Neutrophil (primary cell): ENCODE data around the gene ZYG11A.
A peak's percentile ranks its signal among the peaks of the same experiment; 100 is the strongest.

ENCODE experiments used
- H3K27ac ChIP-seq: fragments of 200-600 bp; sonication (generic); 2 replicates; pipeline ENCODE4 v1.5.1; 2016; ENCODE audit warnings: mild to moderate bottlenecking, moderate library complexity
- H3K27me3 ChIP-seq: fragments of 200-600 bp; sonication (generic); 2 replicates; pipeline ENCODE4 v1.6.0; 2016; ENCODE audit warnings: mild to moderate bottlenecking
- H3K36me3 ChIP-seq: fragments of 200-600 bp; sonication (generic); 2 replicates; pipeline ENCODE4 v1.5.1; 2017
- H3K4me1 ChIP-seq, 2 experiments: fragments of 200-600 bp in 1 of 2; sonication (generic) in 1 of 2; 1 replicate in 1 of 2; 2 replicates in 1 of 2; pipeline versions ENCODE4 v1.5.1 to v1.6.1; 2013 to 2016; ENCODE audit warnings: low read depth in 1 of 2, low read length in 1 of 2, mild to moderate bottlenecking in 1 of 2, moderate library complexity in 1 of 2; ENCODE audit not compliant: control insufficient read depth in 1 of 2, insufficient read depth in 1 of 2
- H3K4me3 ChIP-seq, 2 experiments: fragments of 200-600 bp in 1 of 2; sonication (generic) in 1 of 2; 1 replicate in 1 of 2; 2 replicates in 1 of 2; pipeline ENCODE4 v1.5.1; 2013 to 2016; ENCODE audit warnings: low read depth in 1 of 2, low read length in 1 of 2, mild to moderate bottlenecking in 1 of 2, moderate library complexity in 1 of 2
- H3K9me3 ChIP-seq: fragments of 200-600 bp; sonication (generic); 2 replicates; pipeline ENCODE4 v1.5.1; 2016
- CTCF ChIP-seq: fragments of 200-600 bp; sonication (generic); IDR thresholded peaks from 2 replicates; pipeline ENCODE4 v1.5.1; 2016; ENCODE audit warnings: antibody characterized with exemption

ZYG11A gene

DNA sequence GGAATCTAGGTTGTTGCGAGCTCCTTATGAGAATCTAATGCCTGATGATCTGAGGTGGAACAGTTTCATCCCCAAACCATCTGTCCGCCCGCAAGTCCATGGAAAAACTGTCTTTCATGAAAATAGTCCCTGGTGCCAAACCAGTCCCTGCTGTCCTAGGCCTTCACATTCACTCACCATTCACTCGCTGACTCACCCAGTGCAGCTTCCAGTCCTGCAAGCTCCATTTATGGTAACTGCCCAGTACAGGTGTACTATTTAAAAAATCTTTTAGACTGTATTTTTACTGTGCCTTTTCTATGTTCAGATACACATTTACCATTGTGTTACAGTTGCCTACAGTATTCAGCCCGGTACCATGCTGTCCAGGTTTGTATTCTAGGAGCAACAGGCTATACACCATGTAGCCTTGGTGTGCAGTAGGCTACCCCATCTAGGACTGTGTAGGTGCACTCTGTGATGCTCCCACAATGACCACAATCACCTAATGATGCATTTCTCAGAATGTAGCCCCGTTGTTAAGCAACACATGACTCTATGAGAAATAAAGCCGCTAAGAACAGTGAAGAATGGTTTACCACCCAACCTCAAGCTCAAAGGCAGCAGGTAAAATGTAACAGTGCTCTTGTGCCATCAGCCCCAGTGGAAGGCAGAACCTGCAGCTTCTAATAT, 76.6 kb downstream of the ZYG11A start:
- Histone ChIP-seq H3K4me1 (peaks cover 9 to 13% of the 10 kb centered on the region in 2 experiments), H3K9me3 (no peaks in the 10 kb centered on the region), H3K27me3 (peaks cover 45% of the 10 kb centered on the region), H3K27ac (no peak overlapping the region), H3K36me3 (no peaks in the 10 kb centered on the region), H3K4me3 (no peak overlapping the region)
- no peak for TF ChIP-seq CTCF

GRCh38 chr1:52919723-52920483, 77.3 kb downstream of the ZYG11A start:
- Histone ChIP-seq H3K36me3 (no peaks in the 10 kb centered on the region), H3K4me1 (peaks cover 9 to 13% of the 10 kb centered on the region in 2 experiments), H3K4me3 (no peak overlapping the region), H3K27me3 (peaks cover 52% of the 10 kb centered on the region), H3K27ac (no peak overlapping the region), H3K9me3 (no peaks in the 10 kb centered on the region)
- TF ChIP-seq CTCF: no peak

DNA sequence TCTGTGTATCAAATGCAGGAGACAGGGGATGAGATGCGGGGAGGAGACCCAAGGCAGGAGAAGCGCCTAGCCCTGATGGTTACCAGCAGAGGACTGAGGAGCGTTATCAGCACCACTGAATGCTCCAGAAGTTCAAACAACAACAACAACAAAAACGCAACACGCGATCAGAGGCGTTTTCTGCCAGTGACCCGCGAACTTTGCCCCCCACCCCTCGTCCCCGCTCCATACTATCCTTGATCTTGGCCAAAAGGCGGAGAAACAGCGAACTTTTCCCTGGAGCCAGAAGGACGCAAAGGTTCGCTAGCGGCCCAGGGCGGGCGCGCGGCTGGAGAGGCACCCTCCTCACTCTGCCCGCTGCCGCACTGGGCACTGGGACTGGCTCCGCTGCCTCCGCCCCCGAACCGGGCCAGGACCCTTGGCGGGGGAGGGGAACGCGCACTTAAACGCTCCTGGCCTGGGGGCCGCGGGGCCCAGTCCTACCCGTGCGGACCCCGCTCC, 78.3 kb downstream of the ZYG11A start:
- Histone ChIP-seq H3K27ac (no peak overlapping the region), H3K27me3 (peaks cover 62% of the 10 kb centered on the region)

GRCh38 chr1:52925571-52926005, 83.0 kb downstream of the ZYG11A start:
- H3K4me3 ChIP-seq: no peak overlapping the region
- H3K4me1 ChIP-seq: peaks cover 24% of the 10 kb centered on the region in 2 experiments
- no peak overlapping the region for H3K27ac ChIP-seq
- H3K9me3 ChIP-seq: no peaks in the 10 kb centered on the region
- no peaks in the 10 kb centered on the region for H3K36me3 ChIP-seq
- TF ChIP-seq CTCF: no peak
- peaks cover 79% of the 10 kb centered on the region for H3K27me3 ChIP-seq

More for the DNA sequence above, 78.3 kb downstream of the ZYG11A start:
- Histone ChIP-seq H3K9me3 (no peaks in the 10 kb centered on the region), H3K36me3 (no peaks in the 10 kb centered on the region), H3K4me1 (peaks cover 9 to 13% of the 10 kb centered on the region in 2 experiments), H3K4me3 (peak overlapping the region; percentile 64 to 67)
- no peak for TF ChIP-seq CTCF

- no peak for TF ChIP-seq CTCF
- Histone ChIP-seq H3K27ac (peak overlapping the region; percentile 70), H3K4me1 (peaks cover 12 to 15% of the 10 kb centered on the region in 2 experiments), H3K27me3 (peaks cover 67% of the 10 kb centered on the region), H3K4me3 (peak overlapping the region; percentile 62 to 64), H3K9me3 (no peaks in the 10 kb centered on the region), H3K36me3 (no peaks in the 10 kb centered on the region)
Measured at GRCh38 chr1:52926864-52927211, 84.3 kb downstream of the ZYG11A start.
